ENCODE results near the gene NFATC2IP. TPM values are rescaled to one million over a fixed set of nuclear protein-coding genes. Genes with fewer than 3 reads are reported as not detected.
A peak's percentile ranks its signal among the peaks of the same experiment; 100 is the strongest.

The NFATC2IP gene
- total RNA-seq, 4 donors from 2014 or later: 17.4 to 36.6 (median 24.2) TPM

DNA sequence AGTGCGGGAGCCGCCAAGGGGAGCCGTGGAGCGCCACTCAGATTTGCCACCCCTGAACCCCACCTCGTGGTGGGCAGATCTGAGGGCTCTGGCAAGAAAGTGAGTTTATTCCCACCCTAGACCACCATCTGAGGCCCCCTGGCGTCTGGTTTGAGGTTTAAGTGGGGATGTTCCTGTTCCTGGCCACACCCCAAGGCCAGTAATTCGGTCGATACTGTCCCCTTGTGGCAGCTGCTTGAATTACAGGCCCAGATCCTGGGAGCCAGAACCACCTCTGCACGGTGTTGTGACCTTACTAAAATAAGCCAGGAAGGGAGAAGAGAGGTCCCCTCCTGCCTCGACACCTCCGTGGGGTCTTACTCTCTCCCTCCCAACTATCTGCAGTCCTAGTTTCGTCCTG is 30.8 kb downstream of the NFATC2IP start:
- 79 to 83% methylated on average over 6 to 10 of the region's 12 CpGs for whole genome bisulfite sequencing, 2 donors

DNA sequence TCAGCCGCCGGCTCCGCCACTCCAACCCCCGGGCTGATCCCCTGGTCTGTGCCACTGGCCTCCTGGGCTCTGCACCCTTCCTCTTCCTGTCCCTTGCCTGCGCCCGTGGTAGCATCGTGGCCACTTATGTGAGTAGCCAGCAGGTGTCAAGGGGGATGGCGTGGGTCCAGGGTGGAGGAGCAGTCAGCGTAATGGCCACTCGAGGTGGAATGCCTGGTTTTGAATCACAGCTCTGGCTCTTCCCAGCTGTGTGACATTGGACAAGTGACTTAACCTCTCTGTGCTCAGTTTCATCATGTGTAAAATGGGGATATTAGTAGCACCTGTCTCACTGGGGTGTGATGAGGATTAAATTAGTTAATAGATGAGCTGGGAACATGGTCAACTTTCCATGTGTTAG is 31.7 kb downstream of the NFATC2IP start:
- Histone ChIP-seq H3K9me3 (peaks cover 0 to 18% (median 5%) of the 10 kb centered on the region in 3 donors), H3K4me3 (no peak overlapping the region), H3K4me1 (peaks cover 0 to 7% (median 0%) of the 10 kb centered on the region in 3 donors), H3K27ac (no peak overlapping the region), H3K27me3 (no peaks in the 10 kb centered on the region), H3K36me3 (peaks cover 20 to 98% (median 52%) of the 10 kb centered on the region in 3 donors)
- no peak for TF ChIP-seq CTCF (IDR thresholded peaks at IDR 0.05)
- no peak for TF ChIP-seq POLR2A (IDR thresholded peaks at IDR 0.05)
- intact Hi-C loops (cut with DNase I): no loop called here
- DNase-seq: no peak
- WGBS, 2 donors: 94% methylated on average over 2 to 6 of the region's 10 CpGs

More for the DNA sequence above, 30.8 kb downstream of the NFATC2IP start:
- TF ChIP-seq POLR2A (IDR thresholded peaks at IDR 0.05) (no peak), CTCF (IDR thresholded peaks at IDR 0.05) (peak in 2 of 6 experiments; percentile 28 to 68)
- H3K27ac ChIP-seq: no peak overlapping the region
- no peaks in the 10 kb centered on the region for H3K27me3 ChIP-seq
- intact Hi-C loops (cut with DNase I): no loop called here
- DNase-seq: no peak
- no peak overlapping the region for H3K4me3 ChIP-seq
- H3K9me3 ChIP-seq: peaks cover 0 to 9% (median 0%) of the 10 kb centered on the region in 3 donors
- peaks cover 0 to 8% (median 0%) of the 10 kb centered on the region in 3 donors for H3K4me1 ChIP-seq
- peaks cover 11 to 89% (median 52%) of the 10 kb centered on the region in 3 donors for H3K36me3 ChIP-seq

- TF ChIP-seq POLR2A (IDR thresholded peaks at IDR 0.05) (no peak), CTCF (IDR thresholded peaks at IDR 0.05) (no peak)
- Histone ChIP-seq H3K27ac (no peak overlapping the region), H3K4me3 (no peak overlapping the region), H3K36me3 (peaks cover 20 to 99% (median 51%) of the 10 kb centered on the region in 3 donors), H3K4me1 (peaks cover 0 to 7% (median 0%) of the 10 kb centered on the region in 3 donors), H3K27me3 (no peaks in the 10 kb centered on the region), H3K9me3 (peaks cover 0 to 19% (median 5%) of the 10 kb centered on the region in 3 donors)
- DNase-seq: no peak
- WGBS, 2 donors: 90 to 93% methylated on average over 3 to 7 of the region's 11 CpGs
- intact Hi-C loops (cut with DNase I): no loop called here
These were observed 32.2 kb downstream of the NFATC2IP start for GRCh38 chr16:28982949-28983348.

DNA sequence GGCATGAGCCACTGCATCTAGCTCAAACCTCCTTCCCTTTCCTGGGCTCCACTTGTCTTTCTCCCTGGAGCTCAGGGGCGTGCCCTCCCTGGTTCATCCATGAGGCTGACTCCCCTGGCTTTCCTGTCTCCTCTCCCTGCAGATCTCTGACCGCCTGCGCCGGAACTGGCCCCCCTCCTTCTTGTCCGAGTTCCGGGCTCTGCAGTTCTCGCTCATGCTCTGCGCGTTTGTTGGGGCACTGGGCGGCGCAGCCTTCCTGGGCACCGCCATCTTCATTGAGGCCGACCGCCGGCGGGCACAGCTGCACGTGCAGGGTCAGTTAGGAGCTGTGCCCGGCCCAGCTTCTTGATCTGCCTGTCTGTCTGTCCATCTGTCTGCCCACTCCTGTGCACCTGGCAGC is 32.9 kb downstream of the NFATC2IP start:
- peaks cover 0 to 7% (median 0%) of the 10 kb centered on the region in 3 donors for H3K4me1 ChIP-seq
- intact Hi-C loops (cut with DNase I): no loop called here
- peaks cover 0 to 19% (median 5%) of the 10 kb centered on the region in 3 donors for H3K9me3 ChIP-seq
- H3K36me3 ChIP-seq: peaks cover 20 to 99% (median 44%) of the 10 kb centered on the region in 3 donors
- peak overlapping the region in 1 of 4 donors; percentile 9 for H3K4me3 ChIP-seq
- no peak for DNase-seq
- H3K27me3 ChIP-seq: no peaks in the 10 kb centered on the region
- TF ChIP-seq POLR2A (IDR thresholded peaks at IDR 0.05): no peak
- no peak for TF ChIP-seq CTCF (IDR thresholded peaks at IDR 0.05)
- peak overlapping the region in 1 of 4 donors; percentile 68 for H3K27ac ChIP-seq
- WGBS, 2 donors: 93 to 98% methylated on average over 11 to 12 of the region's 18 CpGs

DNA sequence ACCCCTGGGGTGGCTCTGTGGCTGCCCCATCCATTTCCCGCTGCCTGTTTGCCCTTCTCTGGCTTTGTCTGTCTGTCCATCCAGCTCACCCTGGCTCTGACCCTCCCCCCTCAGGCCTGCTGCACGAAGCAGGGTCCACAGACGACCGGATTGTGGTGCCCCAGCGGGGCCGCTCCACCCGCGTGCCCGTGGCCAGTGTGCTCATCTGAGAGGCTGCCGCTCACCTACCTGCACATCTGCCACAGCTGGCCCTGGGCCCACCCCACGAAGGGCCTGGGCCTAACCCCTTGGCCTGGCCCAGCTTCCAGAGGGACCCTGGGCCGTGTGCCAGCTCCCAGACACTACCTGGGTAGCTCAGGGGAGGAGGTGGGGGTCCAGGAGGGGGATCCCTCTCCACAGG is 33.4 kb downstream of the NFATC2IP start:
- Histone ChIP-seq H3K4me3 (peak overlapping the region in 2 of 4 donors; percentile 9 to 31), H3K36me3 (peaks cover 17 to 99% (median 40%) of the 10 kb centered on the region in 3 donors), H3K9me3 (peaks cover 0 to 19% (median 5%) of the 10 kb centered on the region in 3 donors), H3K27ac (peak overlapping the region in 3 of 4 donors; percentile 28 to 68 (median 48)), H3K4me1 (peaks cover 0 to 7% (median 0%) of the 10 kb centered on the region in 3 donors), H3K27me3 (no peaks in the 10 kb centered on the region)
- TF ChIP-seq POLR2A (IDR thresholded peaks at IDR 0.05) (no peak), CTCF (IDR thresholded peaks at IDR 0.05) (no peak)
- intact Hi-C loops (cut with DNase I): no loop called here
- WGBS, 2 donors: 76 to 89% methylated on average over 5 to 9 of the region's 12 CpGs
- DNase-seq: no peak

Measured in esophagus squamous epithelium (tissue), 5 donors.